CD4-positive, alpha-beta T cell treated with Interleukin-10 for 1 hour (primary cell): Measurements from ENCODE around the gene FTCD.

Source experiments
- DNase-seq: peaks from one replicate; pipeline ENCODE4 v3.0.0-alpha.2; 2020

FTCD gene

GRCh38 chr21:46136739-46137349, 18.5 kb downstream of the FTCD start:
- no peak for DNase-seq

DNA sequence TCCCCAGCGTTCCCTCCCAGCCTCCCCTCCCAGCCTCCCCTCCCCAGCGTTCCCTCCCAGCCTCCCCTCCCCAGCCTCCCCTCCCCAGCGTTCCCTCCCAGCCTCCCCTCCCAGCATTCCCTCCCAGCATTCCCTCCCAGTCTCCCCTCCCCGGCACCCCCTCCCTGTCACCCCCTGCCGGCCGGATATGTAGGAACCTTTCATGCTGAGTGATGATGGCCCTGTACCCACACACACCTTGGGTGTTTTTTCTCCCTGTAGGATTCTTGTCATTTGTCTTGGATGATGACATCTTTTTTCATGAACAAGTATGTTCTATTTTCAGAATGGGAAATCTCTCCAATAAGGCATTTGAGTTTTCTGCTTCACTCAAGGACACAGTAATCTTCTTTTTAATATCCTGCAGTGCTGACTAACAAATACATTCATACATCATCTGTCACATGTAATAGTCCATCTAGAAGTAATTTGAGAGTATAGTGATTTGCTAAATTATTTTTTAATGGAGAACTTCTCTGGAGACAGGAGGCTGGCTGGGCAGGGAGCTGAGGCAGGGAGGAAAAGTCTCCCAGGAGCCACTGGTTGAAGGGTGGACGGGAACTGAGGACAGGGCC, 19.5 kb downstream of the FTCD start:
- no peak for DNase-seq

GRCh38 chr21:46131838-46132651, 23.3 kb downstream of the FTCD start:
- DNase-seq, result no peak

- DNase-seq, result no peak
These were observed 23.9 kb downstream of the FTCD start for GRCh38 chr21:46131588-46131837.

- no peak for DNase-seq
These were observed 24.4 kb downstream of the FTCD start for GRCh38 chr21:46130831-46131587.

- DNase-seq, result no peak
These were observed 25.3 kb downstream of the FTCD start for GRCh38 chr21:46129846-46130651.

DNA sequence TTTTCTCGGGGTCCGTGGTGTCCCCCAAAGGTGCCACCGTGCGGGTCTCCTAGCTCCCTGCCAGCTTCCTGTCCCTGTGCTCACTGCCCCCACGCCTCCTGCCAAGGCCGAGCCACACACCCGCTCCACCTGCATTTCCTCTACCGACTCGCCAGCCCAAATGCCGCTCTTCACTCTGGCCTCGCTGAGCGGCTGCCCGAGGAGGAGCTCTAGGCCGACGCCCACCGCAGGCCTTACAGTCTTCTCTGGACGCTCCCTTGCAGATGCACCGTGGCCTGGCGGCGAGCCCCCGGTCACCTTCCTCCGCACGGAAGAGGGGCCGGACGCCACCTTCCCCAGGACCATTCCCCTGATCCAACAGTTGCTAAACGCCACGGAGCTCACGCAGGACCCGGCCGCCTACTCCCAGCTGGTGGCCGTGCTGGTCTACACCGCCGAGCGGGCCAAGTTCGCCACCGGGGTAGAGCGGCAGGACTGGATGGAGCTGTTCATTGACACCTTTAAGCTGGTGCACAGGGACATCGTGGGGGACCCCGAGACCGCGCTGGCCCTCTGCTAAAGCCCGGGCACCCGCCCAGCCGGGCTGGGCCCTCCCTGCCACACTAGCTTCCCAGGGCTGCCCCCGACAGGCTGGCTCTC, 26.3 kb downstream of the FTCD start:
- DNase-seq, result no peak

GRCh38 chr21:46128106-46128932, 27.1 kb downstream of the FTCD start:
- DNase-seq, result no peak

DNA sequence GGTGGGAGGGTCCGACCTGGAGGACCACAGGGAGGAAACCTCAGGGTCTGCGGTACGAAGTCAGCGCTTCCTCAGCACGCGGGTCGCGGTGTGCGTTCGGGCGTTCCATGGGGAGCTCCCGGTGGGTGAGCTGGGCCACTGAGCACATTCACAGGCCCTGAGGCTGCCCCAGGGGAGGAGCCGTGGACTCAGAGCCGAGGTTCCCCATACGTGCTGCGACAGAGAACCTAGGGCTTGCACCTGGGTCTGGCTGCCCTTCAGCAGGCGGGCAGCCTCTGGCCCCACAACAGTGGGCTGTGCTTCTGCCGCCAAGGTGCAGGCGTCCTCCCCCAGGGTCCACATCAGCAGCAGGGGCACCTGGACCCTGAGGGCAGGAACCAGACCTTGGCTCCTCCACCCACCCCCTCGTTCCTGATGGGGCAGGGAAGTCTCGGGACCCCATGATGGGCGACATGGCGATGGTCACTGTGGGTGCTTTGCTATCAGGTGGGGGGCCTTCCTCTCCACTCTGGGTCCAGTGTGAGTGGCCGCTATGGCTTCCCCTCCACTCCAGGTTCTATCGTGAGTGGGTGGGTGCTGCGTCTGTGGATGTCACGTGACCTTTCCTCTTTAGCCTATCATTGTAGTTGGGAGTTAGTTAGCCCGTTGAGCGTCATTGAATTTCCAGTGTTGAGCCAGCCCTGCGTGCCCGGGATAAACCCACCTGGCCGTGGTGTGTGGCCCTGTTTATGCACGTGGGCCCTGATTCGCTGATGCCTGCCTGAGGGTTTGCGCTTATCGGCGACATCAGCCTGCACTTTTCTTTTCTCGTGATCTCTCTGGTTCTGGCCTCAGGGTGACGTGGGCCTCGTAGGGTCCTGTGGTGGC, 27.9 kb downstream of the FTCD start:
- no peak for DNase-seq

DNA sequence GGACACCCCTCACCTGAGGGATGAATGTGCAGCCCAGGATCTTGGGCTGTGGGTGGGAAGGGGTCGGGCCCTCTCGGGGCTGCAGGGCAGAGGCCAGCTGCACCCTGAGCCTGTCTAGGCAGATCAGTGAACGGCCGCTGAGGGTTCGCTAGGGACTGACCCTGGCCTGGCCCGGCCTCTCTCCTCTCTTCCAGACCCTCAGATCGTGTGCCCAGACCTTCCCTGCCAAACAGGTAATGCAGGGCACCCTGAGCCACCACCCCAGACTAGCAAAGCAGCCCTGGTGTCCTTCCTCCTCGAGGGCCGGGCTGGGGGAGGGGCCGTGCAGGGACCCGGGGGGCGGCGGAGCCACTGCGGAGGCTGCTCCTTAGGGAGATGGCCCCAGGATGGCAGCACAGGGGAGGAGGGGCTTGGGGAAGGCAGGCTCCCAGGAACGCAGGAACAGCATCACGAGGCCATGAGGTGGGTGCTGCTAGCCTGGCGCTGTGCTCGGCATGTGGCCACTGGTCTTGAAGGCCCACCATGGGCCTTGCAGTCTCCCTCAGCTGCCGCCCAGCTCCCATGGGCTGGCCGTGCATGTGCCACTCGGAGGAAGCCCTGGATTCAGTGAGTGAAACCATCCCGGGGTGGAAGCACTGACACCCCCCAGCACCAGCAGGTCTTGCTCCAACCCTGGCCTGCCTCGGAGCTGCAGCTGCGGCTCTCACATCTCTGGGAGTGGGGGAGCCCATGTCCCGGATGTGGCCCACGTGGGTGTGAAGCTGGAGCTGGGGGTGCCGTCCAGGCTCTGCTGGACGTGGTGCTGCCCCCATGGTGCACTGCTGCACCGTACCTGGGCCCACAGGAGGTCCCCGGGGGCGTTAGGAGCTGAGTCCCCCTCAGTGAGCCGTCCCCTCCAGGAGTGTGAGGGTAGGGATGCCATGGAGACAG, 28.8 kb downstream of the FTCD start:
- no peak for DNase-seq

GRCh38 chr21:46125846-46126301, 29.5 kb downstream of the FTCD start:
- DNase-seq, result no peak

DNA sequence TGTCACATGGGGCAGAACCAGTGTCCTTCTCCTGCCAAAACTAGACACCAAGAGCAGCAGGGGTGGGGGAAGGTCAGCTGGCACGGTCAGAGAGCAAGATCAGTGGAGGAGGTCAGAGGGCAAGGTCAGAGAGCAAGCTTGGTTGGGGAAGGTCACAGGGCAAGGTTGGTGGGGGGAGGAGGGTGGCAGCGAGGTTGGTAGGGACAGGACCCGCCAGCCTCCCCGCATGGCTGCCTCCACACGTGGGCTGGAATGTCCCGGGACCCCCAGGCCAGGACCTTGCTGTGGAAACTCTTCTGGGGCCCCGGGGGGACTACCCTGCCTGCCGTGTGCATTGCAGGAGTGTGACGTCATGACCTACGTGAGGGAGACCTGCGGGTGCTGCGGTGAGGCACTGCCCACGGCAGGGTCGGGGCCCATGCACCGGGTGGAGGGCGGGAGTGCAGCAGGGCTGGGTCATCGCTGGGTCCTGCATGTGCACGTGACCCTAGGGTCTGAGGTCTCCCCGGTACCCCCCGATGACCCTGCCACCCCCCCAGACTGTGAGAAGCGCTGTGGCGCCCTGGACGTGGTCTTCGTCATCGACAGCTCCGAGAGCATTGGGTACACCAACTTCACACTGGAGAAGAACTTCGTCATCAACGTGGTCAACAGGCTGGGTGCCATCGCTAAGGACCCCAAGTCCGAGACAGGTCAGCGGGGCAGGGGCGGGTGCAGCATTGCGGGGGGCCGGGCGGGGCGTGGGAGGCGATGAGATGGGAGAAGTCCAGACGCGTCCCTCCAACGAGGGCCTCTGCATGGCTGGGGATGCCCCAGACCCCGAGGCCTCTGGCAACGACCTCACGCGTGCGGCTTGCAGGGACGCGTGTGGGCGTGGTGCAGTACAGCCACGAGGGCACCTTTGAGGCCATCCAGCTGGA, 30.2 kb downstream of the FTCD start:
- DNase-seq, result no peak

DNA sequence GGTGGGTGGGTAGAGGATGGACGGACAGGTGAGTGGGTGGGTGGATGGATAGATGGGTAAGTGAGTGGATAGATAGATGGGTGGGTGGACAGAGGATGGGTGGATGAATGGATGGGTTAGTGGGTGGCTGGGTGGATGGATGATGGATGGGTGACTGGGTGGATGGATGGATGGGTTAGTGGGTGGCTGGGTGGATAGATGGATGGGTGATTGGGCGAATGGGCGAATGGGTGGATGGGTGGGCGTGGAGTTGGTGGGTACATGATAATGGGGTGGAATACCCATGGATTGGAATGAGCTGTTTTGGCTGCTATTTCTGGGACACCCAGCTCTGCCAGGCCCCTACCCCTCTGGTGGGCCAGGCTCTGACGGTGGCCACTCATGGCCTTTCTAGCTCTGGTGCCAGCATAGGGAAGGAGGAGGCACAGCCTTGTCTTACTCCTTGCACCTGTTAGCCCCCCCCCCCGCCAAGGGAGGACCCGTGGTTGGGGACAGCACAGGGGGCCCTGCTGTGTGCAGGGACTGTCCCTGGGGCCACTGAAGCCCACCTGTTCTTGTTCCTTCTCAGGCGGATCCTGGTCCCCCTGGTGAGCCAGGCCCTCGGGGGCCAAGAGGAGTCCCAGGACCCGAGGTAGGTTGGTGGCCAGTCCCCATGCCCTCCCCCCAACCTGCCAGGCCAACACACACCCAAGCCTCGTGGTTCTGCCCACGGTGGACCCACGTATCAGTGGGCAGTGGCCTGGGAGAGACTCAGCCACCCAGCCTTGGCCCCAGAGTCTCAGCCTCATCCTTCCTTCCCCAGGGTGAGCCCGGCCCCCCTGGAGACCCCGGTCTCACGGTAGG, 31.1 kb downstream of the FTCD start:
- DNase-seq, result no peak

- DNase-seq, result no peak
These were observed 32.4 kb downstream of the FTCD start for GRCh38 chr21:46122758-46123683.

DNA sequence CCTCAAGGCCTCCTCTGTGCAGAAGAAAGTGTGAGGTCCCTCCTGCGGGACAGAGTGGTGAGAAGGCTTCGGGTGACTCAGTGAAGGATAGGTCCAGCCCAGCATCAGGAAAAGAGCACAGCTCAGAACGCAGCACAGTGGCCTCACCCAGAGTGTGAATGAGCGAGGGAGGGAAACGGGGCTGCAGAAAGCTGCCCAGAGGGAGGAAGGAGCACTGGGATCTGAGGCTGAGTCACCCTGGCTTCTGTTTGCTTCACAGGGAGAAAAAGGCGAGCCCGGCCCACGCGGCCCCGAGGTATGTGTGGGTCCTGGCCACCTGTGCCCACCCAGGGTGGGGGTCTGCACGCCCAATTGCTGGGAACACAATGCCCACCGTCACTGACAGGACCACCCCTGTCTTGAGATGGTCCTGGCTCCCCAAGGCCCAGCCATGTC, 33.1 kb downstream of the FTCD start:
- DNase-seq, result no peak
